Measurements from ENCODE around the gene VCY.
"Not testable (repeated sequence)": the region's sequence is repeated elsewhere in the genome, so short reads cannot be mapped to it uniquely, and the experiment has no call there.

The VCY gene

GRCh38 chrY:13986373-13986772 lies at the start of gene VCY:
TSS of gene VCY (minus strand) at chrY:13986473. CDS start at chrY:13986440, 33 bp downstream.
- not testable (repeated sequence) for DNase-seq

- not testable (repeated sequence) for DNase-seq
Measured at GRCh38 chrY:14030395-14030794, 44.1 kb upstream of the VCY start.

GRCh38 chrY:14011916-14012315 lies 25.6 kb upstream of the VCY start:
- DNase-seq: not testable (repeated sequence)

- not testable (repeated sequence) for DNase-seq
Measured at GRCh38 chrY:13942406-13942805, 43.9 kb downstream of the VCY start.
